Hematopoietic multipotent progenitor cell (in vitro differentiated cells): ENCODE measurements around the gene CHRDL1. TPM values are rescaled to one million over a fixed set of nuclear protein-coding genes. Genes with fewer than 3 reads are reported as not detected.
A peak's percentile ranks its signal among the peaks of the same experiment; 100 is the strongest.
"Not testable (repeated sequence)": the region's sequence is repeated elsewhere in the genome, so short reads cannot be mapped to it uniquely, and the experiment has no call there.

Source experiments
- DNase-seq, 3 donors: peaks; one replicate each; pipeline ENCODE4 v3.0.0-alpha.2; 2011 to 2015; ENCODE audit warnings: low read depth in 2 of 3, low spot score in 2 of 3
- total RNA-seq: library from RNA; depleted of rRNA; stranded (reverse); fragments of >200 nt; gene quantifications from one replicate; pipeline ENCODE4 v1.2.3, GENCODE V29; 2012

Gene CHRDL1
- total RNA-seq, 1 donor: 5.9 TPM

DNA sequence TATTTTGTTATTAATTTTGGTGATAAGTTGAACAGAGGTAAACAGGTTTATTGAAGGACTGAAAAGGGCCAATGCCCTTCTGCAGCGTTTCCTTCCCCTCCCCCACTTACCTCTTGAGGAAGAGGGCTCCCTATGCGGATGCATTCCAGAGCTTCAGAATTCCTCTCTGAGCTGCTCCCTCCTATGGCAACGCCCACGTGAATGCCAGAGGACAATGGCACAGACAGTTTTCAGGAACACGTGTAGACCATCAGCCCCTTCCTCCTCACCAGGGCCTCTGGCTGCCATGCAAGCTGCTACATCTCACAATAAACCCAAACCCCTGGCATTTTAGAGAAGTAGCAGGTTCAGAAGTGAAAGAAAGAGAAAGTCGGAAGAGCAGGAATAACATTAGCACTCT lies 127.9 kb downstream of the CHRDL1 start:
- DNase-seq: no peak

- peak in 2 of 3 donors; percentile 3 to 40 for DNase-seq
These were observed 130.2 kb downstream of the CHRDL1 start for GRCh38 chrX:110665223-110666002.

- no peak for DNase-seq
These were observed 138.5 kb downstream of the CHRDL1 start for GRCh38 chrX:110657073-110657472.

DNA sequence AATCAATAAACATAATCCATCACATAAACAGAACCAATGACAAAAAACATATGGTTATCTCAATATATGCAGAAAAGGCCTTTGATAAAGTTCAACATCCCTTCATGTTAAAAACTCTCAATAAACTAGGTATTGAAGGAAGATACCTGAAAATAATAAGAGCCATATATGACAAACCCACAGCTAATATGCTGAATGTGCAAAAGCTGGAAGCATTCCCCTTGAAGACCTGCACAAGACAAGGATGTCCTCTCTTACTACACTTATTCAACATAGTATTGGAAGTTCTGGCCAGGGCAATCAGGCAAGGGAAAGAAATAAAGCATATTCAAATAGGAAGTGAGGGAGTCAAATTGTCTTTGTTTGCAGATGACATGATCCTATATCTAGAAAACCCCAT lies 141.3 kb downstream of the CHRDL1 start:
- DNase-seq: not testable (repeated sequence)

DNA sequence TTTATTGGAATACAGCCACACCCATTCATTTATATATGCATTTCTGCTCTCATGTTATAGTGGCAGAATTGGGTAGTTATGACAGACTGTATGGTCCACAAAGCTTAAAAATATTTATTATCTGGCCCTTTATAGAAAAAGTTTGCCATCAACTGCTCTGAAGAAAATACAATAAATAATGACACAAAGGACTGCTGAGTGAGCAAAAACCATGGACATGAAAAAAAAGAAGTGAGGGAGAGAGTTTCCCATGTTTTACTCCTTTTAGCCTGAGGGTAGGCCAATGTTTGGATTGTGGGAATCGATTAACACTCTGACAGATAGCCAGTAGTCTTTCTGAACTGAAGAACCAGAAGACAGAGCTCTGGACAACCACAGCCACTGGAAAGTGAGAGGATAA lies 149.2 kb downstream of the CHRDL1 start:
- no peak for DNase-seq
